ENCODE data around the gene SMC3. TPM values are rescaled to one million over a fixed set of nuclear protein-coding genes. Genes with fewer than 3 reads are reported as not detected.

The SMC3 gene
- total and polyA plus RNA-seq, 4 donors = 7.2 to 26.4 (median 18.1) TPM

- 9% methylated on average over 8 of the region's 8 CpGs for WGBS
- no peaks in the 10 kb centered on the region for H3K27me3 ChIP-seq (ENCODE audit: control insufficient read depth in 4 of 4, insufficient read depth in 4 of 4, low read length in 3 of 4)
- H3K9ac ChIP-seq (ENCODE audit: low read depth in 1 of 2, low read length in 2 of 2) = no peak overlapping the region
- no peaks in the 10 kb centered on the region for H3K36me3 ChIP-seq (ENCODE audit: control insufficient read depth in 4 of 4, insufficient read depth in 3 of 4, low read depth in 1 of 4, low read length in 3 of 4)
- H3K4me1 ChIP-seq (ENCODE audit: control insufficient read depth in 4 of 4, insufficient read depth in 4 of 4, low read length in 3 of 4) = peaks cover 0 to 5% (median 2%) of the 10 kb centered on the region in 4 donors
- no peak for DNase-seq (ENCODE audit: low spot score)
- no peak overlapping the region for H3K27ac ChIP-seq (ENCODE audit: low read depth in 1 of 2, low read length in 2 of 2)
- H3K4me3 ChIP-seq (ENCODE audit: low read depth in 1 of 3, low read length in 3 of 3) = no peak overlapping the region
- H3K9me3 ChIP-seq (ENCODE audit: control insufficient read depth in 4 of 4, low read length in 3 of 4) = no peaks in the 10 kb centered on the region
- TF ChIP-seq NR2F2 (IDR thresholded peaks at IDR 0.05) (no peak), HNF4G (IDR thresholded peaks at IDR 0.05) (no peak), HNF4A (conservative IDR thresholded peaks at IDR 0.05) (no peak), CTCF (IDR thresholded peaks at IDR 0.05; ENCODE audit: low read depth, low read length, missing input control) (peak; percentile 83), FOXA2 (IDR thresholded peaks at IDR 0.05) (no peak), TAF1 (conservative IDR thresholded peaks at IDR 0.05) (no peak), RXRA (IDR thresholded peaks at IDR 0.05) (peak in 1 of 2 donors; percentile 33), RAD21 (IDR thresholded peaks at IDR 0.05) (peak; percentile 97 to 98), MAX (IDR thresholded peaks at IDR 0.05) (no peak), ATF3 (IDR thresholded peaks at IDR 0.05) (no peak), JUND (IDR thresholded peaks at IDR 0.05) (no peak), EGR1 (IDR thresholded peaks at IDR 0.05; ENCODE audit: low read depth in 2 of 2) (no peak), SP1 (IDR thresholded peaks at IDR 0.05) (no peak), YY1 (IDR thresholded peaks at IDR 0.05) (peak; percentile 70), REST (IDR thresholded peaks at IDR 0.05) (no peak), GABPA (IDR thresholded peaks at IDR 0.05 in 1 of 2, conservative IDR thresholded peaks at IDR 0.05 in 1 of 2) (no peak), ZBTB33 (IDR thresholded peaks at IDR 0.05) (no peak), FOXA1 (IDR thresholded peaks at IDR 0.05) (no peak)
Observed at GRCh38 chr10:110547139-110547761, 20.2 kb upstream of the SMC3 start.
